Renal cortex interstitium (tissue), 15 donors: ENCODE data around the gene SPTBN4. TPM values are rescaled to one million over a fixed set of nuclear protein-coding genes. Genes with fewer than 3 reads are reported as not detected.
"Not testable (repeated sequence)": the region's sequence is repeated elsewhere in the genome, so short reads cannot be mapped to it uniquely, and the experiment has no call there.

Experiments
- DNase-seq, 11 donors: peaks; one replicate each; pipeline ENCODE4 v3.0.0-alpha.2; 2013; ENCODE audit warnings: low read depth in 9 of 11, low spot score in 4 of 11; ENCODE audit errors: extremely low read depth in 1 of 11
- long read RNA-seq, 16 experiments: transcript quantifications; one replicate each; lab custom pipeline, GENCODE V29; 2026
- polyA plus RNA-seq, 3 donors: library from polyadenylated mRNA; unstranded; fragments of 120-200 nt; gene quantifications; one replicate each; pipeline ENCODE4 v1.2.1, GENCODE V29; 2013; ENCODE audit not compliant: insufficient read length in 3 of 3

Gene SPTBN4
- 1 to 10 TPM; 1.5 to 2.2 (median 1.6) TPM for polyA plus RNA-seq
- long read RNA-seq, donor 1, partial matches to known transcripts: 8 of 8 reads
- long read RNA-seq, donor 1, other reads (novel, unspliced or antisense): 0 of 8 reads
- long read RNA-seq, donor 2: 0 reads
- long read RNA-seq, donor 3, full-length matches to known transcripts: 1 of 1 reads
- long read RNA-seq, donor 3, partial matches to known transcripts: 0 of 1 reads
- long read RNA-seq, donor 3, other reads (novel, unspliced or antisense): 0 of 1 reads
- long read RNA-seq, donor 4: 0 reads
- long read RNA-seq, donor 5, partial matches to known transcripts: 0 of 1 reads
- long read RNA-seq, donor 5, other reads (novel, unspliced or antisense): 0 of 1 reads
- long read RNA-seq, donor 6: 0 reads
- long read RNA-seq, donor 7: 0 reads
- long read RNA-seq, donor 8: 0 reads
- long read RNA-seq, donor 9: 0 reads
- long read RNA-seq, donor 10: 0 reads
- long read RNA-seq, donor 11: 0 reads
- long read RNA-seq, donor 12: 0 reads
- long read RNA-seq, donor 13: 0 reads
- long read RNA-seq, donor 14: 0 reads
- long read RNA-seq, donor 15: 0 reads
- long read RNA-seq, donor 16: 0 reads

- DNase-seq: no peak
Measured at GRCh38 chr19:40466985-40467734, at the start of gene SPTBN4. SPTBN4 (plus strand) TSS chr19:40467001; CDS start chr19:40472622, 5,621 bp downstream.

DNA sequence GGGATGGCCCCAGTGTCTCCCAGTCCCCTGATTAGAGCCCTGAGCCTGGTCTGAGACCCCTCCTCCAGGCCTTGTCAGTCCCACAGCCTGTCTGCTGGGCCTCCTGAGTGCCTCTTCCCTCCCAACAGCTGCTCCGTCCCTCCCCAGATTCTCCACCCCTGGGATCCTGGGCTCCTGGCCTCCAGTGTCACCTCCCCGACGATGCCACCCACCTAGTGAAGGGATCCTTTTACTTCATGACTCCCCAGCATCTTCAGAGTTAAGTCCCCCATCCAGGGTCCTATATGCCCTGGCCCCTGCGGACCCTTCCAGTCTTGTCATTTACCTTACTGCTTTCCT, 49.2 kb upstream of the SPTBN4 start:
- DNase-seq: no peak

DNA sequence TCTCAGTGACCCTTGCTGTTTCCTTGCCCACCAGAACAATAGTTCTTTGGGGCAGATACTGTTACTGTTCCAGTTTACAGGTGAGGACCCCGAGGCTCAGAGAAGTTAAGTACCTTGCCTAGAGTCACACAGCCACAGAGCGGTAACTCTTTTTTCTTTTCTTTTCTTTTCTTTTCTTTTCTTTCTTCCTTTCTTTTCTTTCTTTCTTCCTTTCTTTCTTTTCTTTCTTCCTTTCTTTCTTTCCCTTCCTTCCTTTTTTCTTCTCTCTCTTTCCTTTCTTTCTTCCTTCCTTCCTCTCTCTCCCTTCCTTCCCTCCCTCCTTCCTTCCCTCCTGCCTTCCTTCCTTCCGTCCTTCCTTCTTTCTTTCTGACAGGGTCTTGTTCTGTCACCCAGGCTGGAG, 48.8 kb upstream of the SPTBN4 start:
- DNase-seq: no peak

DNA sequence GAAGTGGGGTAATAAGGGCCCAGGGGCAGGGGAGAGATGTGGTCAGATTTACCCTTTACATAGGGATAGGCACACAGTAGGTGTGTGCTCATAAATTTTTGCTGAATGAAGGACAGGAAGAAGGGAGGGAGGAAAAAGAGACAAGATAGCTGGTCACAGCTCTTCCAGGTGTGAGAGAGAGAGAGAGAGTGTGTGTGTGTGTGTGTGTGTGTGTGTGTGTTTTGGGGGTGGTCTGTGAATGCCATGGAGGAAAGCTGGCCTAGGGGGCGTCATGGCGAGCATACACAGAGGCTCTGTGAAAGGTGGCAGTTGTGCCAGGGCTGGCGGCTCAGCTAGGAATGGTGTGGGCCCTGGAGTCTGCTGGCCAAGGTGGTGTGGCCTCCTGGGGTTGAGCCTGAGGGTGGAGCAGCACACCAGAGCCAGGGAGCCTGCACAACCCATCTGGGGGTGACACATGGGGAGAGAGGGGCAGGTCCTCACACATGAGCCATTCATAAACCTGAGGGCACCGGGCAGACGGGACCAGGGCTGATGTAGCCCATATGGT, 47.7 kb upstream of the SPTBN4 start:
- DNase-seq: no peak

DNA sequence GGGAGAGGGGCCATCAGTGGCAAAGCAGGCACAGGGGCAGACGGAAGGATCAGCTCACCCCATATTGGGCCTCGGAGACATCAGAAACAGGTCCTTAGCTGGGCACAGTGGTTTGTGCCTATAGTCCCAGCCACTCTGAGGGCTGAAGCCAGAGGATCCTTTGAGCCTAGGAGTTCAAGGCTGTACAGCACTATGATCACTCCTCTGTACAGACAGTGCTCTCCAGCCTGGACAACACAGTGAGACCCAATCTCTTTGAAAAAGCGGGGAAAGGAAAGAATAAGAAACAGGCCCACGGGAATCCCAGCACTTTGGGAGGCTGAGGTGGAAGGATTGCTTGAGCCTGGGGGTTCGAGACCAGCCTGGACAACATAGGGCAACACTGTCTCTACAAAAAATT, 47.0 kb upstream of the SPTBN4 start:
- no peak for DNase-seq

DNA sequence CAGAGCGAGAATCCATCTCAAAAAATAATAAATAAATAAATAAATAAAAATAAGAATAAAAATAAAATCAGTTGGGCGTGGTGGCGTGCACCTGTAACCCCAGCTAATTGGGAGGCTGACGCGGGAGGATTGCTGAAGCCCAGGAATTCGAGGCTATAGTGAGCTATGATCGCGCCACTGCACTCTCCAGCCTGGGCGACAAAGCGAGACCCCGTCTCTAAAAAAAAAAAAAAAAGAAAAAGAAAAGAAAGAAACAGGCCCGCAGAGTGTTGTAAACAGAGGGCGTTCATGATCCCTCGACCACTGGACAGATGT, 46.4 kb upstream of the SPTBN4 start:
- no peak for DNase-seq

DNA sequence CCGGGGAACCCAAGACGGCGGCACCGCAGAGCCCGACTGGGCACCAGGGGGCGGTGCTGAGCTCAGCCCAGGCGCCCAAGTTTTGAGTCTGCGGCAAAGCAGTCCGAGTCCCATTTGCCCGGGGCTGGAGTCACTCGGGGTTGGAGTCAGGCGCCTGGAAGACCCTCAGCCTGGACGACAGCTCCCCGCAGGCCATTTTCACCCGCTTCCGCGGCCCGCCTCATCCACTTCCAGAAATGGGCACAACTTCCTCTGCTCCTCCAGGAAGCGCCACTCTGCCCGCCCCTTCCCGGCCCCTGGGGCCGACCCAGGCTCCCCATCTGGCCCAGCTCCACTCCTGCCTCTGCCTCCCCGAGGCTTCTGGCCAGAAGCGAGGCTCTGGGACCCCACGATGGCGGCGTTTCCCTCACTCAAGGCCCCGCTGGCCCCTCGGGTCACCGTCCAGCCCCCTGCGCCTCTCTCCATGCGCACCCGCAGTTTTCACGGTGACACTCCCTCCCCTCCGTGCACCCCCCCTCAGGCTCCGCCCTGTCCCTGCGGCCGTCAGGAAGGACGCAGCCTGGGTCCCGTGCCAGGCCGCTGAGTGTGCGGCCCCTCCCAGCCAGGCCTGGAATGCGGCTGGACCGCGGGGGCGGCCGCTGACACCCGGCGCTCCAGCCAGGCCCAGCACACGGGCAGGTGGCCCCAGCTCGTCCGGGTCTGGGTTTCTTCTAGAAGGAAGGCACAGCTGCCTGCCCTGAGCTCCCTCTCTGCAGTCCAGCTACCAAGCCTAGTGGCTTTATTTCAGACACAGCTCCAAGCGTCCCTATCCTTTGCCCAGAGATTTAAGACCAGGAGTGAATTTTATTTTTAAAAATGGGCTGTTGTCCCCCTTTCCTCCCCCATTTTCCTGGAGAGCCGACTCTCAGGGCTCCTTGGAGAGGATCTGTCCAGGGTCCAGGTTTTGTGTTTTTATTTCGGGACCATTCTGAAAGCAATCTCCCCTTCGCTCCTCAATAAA, 45.7 kb upstream of the SPTBN4 start:
- DNase-seq: peak in 10 of 11 donors; percentile 82 to 90 (median 88)

DNA sequence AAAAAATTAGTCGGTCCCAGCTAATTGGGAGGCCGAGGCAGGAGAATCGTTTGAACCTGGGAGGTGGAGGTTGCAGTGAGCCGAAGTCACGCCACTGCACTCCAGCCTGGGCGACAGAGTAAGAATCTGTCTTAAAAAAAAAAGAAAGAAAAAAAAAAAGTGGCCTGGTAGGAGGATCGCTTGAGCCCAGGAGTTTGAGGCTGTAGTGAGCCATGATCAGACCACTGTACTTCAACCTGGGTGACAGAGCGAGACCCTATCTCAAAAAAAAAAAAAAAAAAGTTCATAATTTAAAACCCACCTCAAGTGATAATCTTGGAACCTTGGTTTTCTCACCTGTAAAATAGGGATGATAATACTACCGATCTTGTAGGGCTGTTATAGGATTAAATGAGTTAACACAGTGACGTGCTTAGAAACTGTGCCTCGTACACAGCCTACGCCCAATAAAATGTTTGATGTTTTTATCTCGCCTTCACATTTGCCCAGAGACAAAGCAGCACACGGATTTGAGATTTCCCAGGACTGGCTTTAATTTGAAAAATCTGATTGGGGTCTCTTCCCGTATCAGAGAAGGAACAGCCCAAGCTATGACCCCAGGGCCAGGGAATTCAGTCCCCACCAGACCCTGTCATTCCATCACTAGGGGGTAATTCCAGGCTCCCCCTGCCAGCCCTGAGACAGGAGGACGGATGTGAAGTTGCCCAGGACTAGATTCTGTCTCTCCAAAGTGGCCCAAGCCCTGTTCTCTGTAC, 44.6 kb upstream of the SPTBN4 start:
- DNase-seq: no peak

DNA sequence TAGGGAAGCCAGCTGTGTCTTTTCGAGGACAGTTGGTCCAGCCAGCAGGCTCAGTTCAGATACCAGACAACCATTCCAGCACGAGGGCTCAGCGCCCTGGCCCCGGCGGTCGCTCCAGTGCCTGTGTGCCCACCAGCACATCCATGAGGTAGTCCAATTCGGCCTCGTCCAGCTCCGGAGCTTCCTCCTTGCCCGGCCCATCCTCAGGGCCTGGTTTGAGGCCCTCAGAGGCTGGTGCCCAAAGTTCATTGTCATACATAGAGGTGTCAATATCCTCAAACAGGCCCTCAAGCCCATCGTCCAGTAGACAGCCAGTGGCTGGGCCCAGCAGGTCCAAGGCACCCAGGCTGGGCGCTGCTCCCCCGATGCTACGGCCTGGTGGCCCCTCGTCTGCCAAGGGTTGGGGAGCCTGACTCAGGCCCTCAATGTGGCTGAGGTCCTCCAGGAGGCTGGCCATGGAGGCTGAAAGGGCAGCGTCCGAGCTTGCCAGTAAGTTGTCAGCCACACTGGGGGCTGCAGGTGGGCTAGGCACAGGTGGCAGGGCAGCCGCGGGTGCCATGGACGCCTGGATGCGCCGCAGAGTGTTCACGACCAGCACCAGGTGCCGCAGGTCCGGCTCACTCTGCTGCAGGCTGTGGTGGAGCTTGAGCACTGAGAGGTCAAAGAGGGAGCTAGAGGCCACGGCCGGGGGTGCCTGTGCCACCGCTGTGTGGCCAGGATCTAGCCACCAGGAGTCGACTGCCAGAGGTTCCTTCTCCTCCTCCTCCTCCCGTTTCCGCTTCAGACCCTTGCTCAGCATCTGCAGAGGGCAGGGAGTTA, 43.8 kb upstream of the SPTBN4 start:
- DNase-seq: no peak

GRCh38 chr19:40423938-40424337, 42.9 kb upstream of the SPTBN4 start:
- DNase-seq: no peak

DNA sequence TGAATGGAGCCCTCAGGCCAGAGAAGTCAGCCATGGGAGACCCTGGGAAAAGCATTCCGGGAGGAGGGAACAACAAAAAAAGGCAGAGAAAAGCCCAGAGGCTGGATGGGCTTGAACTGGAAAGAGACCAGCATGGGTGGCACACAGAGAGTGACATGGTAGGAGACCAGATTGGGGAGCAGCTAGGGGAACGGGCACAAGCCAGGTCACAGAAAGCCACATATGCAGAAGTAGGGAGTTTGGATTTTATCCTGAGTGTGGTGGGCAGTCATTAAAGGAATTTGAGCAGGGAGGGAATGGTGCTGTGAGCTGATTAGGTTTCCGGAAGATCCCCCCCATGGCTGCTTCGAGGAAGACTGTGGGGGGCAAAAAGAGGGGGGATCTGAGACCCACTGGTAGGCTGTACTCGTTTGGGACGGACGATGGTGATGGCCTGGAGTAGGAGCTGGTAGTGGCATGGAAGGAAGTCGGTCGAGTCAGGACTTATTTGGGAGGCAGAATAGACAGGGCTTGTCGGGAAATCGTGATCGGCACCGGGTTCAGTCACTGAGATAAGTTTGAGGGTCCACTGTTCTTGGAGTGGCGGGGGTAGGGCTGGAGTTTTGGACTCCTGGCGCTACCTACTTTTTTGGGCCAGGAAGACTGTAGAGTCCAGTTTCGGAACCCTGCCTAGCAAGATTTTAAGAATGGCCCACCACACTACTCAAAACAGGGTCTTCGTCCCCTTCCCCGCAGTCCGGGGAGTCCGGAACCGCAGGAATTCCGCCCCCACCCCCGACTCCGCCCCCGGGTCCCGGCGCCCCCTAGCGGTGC, 42.0 kb upstream of the SPTBN4 start:
- DNase-seq: no peak

DNA sequence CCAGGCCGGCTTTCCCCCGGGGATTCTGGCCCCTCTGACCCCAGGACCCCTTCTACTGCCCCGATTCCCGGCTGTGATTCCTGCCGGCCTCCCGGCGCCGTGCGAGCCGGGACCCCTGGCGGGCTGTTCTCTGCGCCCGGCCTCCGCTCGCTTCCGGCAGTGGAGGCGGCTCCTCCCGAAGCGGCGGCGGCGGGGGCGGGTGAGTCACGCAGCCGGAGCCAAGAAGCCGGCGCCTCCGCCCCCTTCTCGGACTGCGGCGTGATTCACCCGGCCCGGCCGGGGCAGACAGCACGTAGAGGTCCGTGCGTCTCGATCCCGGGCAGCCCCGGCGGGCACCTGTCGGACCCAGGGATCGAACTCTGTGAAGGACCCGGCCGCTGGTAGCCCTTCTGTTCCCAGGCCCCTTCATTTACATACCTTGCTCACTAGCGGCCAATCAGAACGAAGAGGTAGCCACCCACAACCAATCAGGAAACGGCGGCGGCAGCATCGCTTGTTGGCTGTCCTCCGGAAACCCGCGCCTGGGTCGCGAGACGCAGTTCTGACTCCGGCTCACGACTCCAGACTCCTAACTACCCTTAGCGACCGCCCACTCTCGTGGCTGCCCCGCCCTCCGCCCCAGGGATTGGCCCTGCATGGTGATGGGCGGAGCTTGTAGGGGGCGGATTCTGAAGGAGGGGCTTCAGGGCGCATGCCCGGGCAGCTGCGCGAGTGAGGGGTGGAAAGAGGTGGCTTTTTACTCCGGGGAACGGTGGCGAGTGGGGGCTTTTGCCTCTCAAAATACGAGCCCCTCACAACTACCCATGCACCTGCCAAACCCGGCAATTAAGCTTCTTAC, 41.1 kb upstream of the SPTBN4 start, which contains the start of gene SERTAD1:
TSS of gene SERTAD1 (minus strand) at position 543 of the 838 bp plus-strand sequence. CDS start 2,446 bp downstream, outside the sequence.
- DNase-seq: peak; percentile 98 to 100 (median 99)

GRCh38 chr19:40428197-40428596, 38.6 kb upstream of the SPTBN4 start:
- not testable (repeated sequence) for DNase-seq

DNA sequence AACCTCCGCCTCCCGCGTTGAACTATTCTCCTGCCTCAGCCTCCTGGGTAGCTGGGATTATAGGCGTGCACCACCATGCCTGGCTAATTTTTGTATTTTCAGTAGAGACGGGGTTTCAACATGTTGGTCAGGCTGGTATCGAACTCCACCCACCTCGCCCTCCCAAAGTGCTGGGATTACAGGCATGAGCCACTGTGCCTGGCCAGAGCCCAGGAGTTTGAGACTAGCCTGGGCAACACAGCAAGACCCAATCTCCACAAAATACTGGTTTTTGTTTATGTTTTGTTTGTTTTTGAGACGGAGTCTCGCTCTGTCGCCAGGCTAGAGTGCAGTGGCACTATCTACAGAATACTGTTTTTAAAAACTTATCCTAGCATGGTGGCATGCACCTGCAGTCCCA, 36.6 kb upstream of the SPTBN4 start:
- DNase-seq: not testable (repeated sequence)

DNA sequence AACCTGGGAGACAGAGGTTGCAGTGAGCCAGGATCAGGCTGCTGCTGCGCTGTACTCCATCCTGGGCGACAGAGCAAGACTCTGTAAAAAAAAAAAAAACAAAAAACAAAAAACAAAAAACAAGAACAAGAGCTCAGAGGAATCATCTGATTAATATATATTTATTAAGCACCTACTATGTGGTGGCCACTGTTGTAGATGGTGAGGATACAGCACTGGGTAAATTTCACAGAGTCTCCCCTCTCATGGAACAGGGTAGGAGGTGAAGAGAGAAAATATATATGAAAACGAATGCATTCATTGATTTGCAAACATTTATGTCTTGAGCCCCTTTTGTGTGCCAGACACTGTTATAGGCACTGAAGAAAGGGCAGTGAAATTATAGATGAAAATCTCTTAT, 35.1 kb upstream of the SPTBN4 start:
- DNase-seq: no peak

DNA sequence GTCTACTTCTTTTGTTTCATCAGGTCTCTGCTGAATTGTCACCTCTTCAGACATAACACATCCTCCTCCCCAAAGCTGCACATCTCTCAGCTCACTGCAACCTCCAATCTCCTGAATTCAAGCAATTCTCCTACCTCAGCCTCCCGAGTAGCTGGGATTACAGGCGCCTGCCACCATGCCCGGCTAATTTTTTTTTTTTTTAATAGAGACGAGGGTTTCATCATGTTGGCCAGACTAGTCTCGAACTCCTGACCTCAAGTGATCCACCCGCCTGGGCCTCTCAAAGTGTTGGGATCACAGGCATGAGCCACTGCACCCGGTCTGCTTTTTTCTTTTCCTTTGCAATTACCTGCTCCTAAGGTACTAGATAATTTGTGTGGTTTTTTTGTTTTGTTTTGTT, 34.0 kb upstream of the SPTBN4 start:
- DNase-seq: not testable (repeated sequence)
